NCI-H2107 (cell line): ENCODE results near the gene CDK17.
"Not testable (repeated sequence)": the region's sequence is repeated elsewhere in the genome, so short reads cannot be mapped to it uniquely, and the experiment has no call there.

ENCODE experiments used
- DNase-seq: peaks from one replicate; lab custom pipeline; 2025; lab: John Stamatoyannopoulos, UW

The CDK17 gene

DNA sequence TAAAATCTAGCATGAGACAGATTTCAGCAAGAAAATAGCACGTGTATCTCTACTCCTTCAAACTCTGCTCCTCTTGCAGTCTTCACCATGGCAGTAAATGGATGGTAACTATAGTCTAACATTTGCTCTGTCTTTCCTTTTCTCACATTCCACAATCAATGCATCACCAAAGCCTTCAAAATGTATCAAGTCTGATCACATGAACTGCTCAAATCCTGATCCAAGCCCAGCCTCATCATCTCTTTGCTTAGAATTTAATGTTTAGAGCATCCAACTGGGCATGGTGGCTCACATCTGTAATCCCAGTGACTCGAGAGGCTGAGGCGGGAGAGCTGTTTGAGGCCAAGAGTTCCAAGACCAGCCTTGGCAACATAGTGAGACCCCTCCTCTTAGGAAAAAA is 45.9 kb downstream of the CDK17 start:
- DNase-seq, result no peak

DNA sequence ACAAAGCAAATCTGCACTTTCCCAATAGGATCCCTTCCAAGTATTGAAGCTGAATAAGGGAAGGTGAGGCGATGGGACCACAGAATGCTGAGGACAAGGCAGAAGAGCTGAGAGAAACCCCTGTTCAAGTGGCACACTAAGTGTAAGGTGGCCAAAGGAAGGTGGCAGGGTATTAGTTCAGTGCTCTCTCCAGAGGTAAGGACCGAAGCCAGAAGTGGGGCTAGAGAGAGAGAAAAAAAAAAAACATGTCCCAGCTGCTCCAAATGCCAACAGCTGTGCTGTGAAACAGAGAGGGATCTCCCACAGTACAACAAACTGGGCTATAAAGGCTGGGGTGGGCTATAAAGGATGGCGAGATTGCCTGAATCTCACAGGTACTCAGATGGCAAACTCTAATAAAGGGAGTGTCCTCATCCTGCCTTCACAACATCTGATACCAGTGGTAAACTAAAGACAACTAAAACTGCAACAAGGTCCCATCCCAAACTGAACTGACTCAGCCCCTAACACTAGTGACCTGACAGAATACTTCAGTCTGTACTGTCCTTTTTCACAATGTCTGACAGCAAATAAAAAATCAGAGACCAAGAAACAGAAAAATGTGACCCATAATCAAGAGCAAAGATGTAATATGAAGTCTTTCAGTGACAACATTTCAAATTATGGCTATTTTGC is 47.9 kb downstream of the CDK17 start:
- DNase-seq, result no peak

DNA sequence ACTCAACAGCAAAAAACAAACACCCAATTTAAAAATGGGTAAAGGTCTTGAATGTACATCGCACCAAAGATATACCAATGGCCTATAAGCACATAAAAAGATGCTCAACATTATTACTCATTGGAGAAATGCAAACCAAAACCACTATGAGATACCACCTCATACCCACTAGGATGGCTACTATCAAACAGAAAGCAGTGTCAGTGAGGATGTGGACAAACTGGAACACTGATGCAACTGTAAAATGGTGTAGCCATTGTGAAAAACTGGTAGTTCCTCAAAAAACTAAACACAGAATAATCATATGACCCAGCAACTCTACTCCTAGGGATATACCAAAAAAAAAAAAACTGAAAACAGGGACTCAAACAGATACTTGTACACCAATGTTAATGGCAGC is 49.3 kb downstream of the CDK17 start:
- DNase-seq, result no peak

DNA sequence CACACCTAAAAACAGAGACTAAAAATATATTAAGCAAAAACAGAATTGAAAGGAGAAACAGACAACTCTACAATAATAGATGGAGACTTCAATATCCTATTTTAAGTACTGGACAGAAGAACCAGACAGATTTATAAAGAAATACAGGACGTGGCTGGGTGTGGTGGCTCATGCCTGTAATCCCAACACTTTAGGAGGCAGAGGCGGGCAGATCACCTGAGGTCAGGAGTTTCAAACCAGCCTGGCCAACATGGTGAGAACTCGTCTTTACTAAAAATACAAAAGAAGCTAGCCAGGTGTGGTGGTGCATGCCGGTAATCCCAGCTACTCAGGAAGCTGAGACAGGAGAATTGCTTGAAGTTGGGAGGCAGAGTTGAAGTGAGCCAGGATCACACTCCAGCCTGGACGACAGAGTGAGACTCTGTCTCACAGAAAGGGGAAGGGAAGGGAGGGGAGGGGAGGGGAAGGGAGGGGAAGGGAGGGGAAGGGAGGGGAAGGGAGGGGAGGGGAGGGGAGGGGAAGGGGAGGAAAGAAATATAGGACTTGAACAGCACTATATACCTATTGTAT is 53.0 kb downstream of the CDK17 start:
- no peak for DNase-seq

DNA sequence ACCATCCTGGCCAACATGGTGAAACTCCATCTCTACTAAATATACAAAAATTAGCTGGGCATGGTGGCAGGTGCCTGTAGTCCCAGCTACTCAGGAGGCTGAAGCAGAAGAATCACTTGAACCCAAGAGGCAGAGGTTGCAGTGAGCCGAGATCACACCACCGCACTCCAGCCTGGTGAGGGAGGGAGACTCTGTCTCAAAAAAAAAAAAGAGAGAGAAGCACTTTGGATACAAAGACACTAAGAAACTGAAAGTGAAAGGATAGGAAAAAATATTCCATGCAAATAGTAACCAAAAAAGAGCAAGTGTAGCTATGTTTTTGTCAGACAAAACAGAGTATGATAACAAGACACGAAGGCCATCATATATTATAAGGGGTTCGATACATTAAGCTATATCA is 53.5 kb downstream of the CDK17 start:
- not testable (repeated sequence) for DNase-seq

DNA sequence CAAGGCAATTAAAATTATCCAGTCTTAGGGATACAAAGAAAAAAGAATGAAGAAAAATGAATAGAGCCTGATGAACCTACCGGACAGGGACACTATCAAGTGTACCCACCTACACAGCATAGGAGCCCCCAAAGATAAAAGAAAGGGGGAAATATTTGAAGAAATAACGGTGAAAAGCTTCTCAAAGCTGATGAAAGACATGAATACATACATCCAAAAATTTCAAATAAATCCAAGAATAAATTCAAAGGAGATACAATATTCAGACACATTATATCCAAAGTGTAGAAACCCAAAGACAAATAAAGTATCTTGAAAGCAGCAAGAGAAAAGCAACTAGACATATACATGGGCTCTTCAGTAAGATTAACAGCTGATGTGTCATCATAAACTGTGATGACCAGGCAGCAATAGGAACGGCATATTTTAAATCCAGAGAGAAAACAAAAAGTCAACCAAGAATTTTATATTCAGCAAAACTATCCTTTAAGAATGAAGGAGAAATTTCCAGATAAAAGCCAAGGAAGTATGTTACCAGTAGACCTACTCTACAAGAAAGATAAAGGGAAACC is 56.0 kb downstream of the CDK17 start:
- no peak for DNase-seq

DNA sequence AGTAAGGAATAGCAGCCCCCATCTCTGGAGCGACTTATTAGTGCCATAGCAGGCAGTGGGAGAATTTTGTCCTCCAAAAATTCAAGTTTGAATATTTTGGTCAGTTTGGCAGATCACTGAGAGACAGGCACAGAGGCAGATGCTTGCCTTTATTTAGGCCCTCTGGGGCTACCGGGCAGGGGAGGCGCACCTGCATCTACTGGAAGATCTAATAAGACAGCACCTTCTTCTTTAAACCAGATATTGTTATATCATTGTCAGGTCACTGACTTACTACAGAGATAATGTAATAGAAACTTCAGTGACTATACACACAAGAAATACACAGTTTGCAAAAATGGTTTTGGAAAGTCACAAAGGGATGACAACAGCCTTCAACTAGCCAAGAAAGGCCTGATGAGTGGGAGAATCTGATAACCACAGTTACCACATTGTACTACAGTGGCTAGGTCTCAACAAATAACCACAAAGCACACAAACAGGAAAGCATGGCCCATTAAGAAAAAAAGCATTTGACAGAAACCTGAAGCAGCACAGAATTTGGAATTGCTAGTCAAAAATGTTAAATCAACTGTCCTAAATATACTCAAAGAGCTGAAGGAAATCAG is 56.8 kb downstream of the CDK17 start:
- no peak for DNase-seq

DNA sequence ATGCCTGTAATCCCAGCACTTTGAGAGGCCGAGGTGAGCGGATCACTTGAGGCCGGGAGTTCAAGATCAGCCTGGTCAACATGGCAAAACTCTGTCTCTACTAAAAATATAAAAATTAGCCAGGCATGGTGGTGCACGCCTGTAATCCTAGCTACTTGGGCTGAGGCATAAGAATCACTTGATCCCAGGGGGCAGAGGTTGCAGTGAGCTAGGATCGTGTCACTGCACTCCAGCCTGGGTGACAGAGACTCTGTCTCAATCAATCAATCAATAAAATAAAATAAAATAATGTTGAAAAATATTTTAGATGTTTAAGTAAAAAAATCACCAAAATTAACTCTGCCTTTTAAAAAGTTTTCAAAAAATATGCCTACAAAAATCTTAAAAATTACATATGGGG is 60.6 kb downstream of the CDK17 start:
- DNase-seq, result not testable (repeated sequence)

DNA sequence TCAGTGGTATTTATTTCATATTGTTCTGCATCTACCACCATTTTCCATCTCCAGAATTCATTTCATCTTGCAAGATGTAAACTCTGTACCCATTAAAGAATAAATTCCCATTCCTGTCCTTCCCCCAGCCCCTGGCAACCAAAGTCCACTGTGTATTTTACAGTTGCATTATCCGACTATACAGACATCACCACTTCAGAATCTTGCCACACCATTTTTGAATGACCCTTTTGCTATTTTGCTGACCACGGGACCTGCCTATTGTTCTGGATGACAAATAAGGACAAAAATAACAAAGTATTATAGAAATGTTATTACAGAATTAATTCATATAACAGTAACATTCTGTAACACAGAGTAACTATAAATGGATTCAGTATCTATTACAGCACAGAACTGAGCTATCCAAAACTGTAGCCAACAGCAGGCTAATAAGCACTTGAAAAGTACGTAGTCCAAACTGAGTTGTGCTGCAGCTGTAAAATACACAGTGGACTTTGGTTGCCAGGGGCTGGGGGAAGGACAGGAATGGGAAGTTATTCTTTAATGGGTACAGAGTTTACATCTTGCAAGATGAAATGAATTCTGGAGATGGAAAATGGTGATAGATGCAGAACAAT is 61.3 kb downstream of the CDK17 start:
- DNase-seq, result no peak

DNA sequence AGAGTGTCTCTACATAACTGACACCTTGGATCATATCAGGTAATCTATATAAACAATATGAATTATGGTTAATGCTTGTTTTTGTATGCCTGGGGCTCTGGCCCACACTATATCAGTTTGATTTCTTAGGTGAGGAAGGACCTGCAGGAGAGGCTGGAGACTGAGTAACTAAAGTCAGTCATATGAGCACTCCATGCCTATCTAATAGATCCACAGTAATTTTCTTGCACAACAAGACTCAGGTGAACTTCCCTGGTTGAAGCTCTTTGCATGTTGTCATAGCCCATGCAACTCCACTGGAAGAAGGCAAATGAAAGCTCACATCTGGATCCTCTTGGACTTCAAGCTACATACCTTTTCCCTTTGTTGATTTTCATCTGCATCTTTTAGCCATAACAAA is 62.3 kb downstream of the CDK17 start:
- no peak for DNase-seq

DNA sequence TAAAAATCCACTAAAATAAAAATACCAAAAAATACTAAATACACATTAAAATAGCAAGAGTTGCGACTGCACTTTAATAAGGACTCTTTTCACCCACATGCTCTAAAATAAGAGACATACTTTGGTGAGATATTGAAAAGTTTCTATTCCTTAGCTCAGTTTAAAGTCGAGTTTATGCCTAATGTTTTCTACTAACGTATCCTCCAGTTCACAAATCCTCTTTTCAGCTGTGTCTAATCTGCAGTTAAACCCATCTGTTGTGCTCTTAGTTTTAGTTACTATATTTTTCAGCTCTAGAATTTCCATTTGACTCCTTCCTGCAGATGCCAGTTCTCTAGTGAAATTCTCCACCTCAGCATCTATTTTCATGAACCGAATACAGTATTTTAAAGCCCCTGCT is 63.8 kb downstream of the CDK17 start:
- no peak for DNase-seq

DNA sequence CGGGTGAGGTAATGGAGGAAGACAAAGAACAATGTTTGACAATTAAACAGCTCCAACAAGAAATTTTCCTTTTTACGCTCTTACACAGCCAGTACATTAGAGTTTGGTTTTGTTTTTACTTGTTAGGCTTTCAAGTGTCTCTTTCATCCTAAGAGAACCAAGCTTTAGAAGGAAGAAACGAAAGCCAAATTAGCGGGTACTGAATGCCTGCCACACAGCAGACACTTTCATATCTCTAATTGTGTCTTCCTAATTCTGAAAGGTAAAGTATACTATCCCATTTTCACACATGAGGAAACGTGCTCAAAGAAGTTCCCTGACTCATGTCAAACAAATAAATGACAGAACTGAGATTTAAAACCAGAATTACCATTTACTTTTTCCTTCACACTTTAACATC is 65.0 kb downstream of the CDK17 start:
- no peak for DNase-seq

DNA sequence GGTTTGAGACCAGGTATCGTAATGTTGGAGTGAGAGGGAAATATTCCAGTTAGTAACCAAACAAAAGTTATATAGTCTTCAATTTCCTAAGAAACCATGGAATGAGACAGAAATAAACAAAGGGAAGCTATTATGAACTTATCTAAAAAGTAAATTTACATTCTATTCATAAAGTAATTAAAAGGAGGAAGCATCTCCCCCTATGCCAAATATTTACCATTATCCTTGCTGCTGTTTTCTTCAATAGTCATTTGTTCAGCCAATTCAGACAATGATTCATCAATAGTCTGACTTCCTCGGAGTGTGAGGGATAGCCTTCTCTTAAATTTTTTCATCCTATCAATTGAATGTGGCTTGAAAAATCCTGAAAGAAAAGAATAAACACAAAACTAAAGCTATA is 65.7 kb downstream of the CDK17 start:
- no peak for DNase-seq

DNA sequence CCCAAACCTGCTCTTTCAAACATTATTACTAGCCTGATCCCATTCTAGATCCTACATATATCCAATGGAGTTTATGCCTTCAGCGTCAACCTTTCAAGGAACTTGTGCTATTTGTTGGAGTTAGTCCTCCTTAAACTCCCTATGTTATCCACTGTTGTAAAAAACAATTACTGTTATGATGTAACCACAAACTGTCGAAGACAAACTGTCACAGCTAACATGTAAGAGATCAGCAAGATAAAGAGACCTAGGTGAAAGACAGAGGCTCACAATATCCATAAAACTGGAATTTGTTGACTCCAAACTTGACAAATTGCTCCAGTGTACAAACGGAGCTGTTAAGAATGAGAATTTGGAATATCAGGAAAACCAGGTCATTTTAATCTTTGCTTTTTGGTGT is 70.7 kb downstream of the CDK17 start:
- no peak for DNase-seq

DNA sequence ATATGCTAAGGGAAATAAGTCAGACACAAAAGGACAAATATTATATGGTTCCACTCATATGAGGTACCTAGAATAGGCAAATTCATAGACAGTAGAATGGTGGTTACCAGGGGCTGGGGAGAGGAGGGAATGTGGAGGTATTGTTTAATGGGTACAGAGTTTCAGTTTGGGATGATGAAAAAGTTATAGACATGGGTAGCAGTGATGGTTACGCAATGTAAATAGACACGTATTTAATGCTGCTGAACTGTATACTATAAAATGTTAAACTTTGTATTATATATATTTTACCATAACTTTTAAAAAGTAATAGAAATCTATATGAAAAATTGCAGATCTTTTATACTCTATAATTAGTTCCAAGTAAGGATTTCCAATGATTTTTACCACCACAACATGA is 71.2 kb downstream of the CDK17 start:
- no peak for DNase-seq

DNA sequence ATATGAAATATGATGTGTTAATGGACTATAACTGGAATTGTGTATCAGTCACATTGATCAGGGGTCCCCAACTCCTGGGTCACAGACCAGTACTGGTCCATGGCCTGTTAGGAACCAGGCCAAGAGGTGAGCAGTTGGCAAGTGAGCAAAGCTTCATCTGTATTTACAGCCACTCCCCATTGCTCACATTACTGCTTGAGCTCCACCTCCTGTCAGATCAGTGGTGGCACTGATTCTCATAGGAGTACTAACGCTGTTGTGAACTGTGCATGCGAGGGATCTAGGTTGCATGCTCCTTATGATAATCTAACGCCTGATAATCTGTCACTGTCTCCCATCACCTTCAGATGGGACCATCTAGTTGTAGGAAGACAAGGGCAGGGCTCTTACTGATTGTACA is 72.3 kb downstream of the CDK17 start:
- no peak for DNase-seq

DNA sequence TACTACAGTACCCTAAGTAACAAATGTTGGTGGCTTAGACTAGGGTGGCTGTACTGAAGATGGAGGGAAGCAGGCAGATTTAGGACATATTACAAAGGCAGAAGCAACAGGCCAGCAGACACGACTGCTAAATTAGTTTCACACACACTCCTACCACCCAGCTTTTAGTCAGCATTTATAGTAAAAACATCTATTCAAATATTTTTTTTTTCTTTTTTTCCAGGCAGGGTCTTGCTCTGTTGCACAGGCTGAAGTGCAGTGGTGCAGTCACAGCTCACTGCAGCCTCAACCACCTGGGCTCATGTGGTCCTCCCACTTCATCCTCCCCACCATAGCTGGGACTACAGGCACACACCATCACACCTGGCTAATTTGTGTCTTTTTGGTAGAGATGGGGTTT is 72.9 kb downstream of the CDK17 start:
- DNase-seq, result no peak

DNA sequence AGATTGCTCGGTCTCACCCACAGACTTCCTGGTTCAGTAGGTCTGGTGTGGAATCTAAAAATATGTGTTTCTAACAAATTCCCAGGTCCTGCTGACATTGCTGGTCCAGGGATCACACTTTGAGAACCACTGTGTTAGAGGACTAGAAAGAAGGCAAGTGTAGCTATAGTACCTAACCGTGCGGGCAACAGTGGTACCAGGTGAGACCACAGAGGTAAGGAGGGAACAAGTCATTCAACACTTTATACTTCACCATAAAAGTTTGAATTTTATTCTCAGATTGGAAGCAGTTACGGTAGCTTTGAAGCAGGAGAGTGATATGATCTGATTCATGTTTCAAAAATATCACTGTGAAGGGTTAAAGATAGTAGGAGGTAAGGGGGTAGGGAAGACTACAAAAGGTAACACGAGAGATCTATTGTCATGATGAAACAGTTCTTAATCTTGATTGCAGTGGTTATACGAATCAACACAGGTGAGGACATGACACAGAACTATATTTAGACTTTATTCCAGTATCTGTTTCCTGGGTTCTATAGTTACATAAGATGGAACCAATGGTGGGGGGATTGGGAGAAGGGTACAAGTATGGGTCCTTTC is 73.5 kb downstream of the CDK17 start:
- no peak for DNase-seq

DNA sequence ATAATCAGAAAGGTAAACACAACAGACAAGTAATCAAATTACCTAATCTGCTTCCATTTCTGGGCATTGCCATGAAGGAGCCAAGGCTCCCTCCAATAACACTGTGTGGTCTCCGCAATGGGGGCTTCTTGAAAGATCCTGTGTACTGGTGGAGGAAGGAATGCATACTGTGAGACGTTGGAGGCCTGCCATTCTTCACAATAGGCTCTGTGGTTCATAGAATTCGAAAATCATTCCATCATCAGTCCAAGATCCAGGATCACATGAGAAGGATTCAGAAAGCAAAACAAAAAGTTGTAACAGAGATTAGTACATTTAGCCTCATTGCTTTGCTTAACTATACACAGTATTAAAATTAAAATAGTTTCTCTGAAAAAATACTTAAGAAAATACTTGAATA is 76.3 kb downstream of the CDK17 start:
- no peak for DNase-seq

DNA sequence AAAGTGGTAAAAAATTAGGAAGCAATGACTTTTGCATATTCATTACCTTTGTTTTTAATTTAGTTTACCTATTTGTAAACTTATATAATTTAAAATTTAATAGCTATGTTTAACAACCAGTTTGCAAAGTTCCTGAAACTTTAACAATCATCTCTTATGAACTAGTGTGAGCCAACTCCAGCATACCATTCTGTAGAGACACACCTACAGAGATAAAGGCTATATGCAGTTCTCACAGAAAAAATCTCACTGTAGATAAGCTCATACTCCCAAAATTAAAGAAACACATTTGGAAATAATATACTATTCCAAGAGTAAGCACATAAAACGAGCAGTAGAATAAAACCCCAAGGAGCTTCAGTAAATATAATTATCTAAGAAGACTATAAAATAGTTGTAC is 77.5 kb downstream of the CDK17 start:
- no peak for DNase-seq

DNA sequence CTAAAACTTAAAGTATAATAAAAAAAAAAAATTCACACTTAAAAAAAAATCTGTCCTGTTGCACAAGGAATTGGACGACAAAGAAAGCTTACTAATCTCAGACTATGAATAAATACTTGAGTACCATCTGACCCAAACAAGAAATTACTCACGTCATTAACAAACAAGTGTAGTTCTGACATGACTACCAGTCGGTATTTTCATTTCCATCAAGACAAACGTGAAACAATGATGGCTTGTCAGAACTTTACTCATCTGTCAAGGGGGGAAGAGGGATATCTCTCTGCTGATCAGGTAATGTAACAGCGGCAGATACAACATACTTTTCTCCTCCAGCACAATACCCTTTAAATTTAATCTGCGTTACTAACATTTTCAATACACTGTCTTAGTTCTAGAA is 78.3 kb downstream of the CDK17 start:
- DNase-seq, result no peak

DNA sequence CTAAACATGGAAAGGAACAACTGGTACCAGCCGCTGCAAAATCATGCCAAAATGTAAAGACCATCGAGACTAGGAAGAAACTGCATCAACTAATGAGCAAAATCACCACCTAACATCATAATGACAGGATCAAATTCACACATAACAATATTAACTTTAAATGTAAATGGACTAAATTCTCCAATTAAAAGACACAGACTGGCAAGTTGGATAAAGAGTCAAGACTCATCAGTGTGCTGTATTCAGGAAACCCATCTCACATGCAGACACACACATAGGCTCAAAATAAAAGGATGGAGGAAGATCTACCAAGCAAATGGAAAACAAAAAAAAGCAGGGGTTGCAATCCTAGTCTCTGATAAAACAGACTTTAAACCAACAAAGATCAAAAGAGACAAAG is 82.4 kb downstream of the CDK17 start:
- not testable (repeated sequence) for DNase-seq
